Activated CD4-positive, alpha-beta T cell treated with anti-CD3 and anti-CD28 coated beads for 24 hours (primary cell): ENCODE data around the gene PADI4.
A peak's percentile ranks its signal among the peaks of the same experiment; 100 is the strongest.

Source experiments
- DNase-seq, 2 donors: peaks; one replicate each; pipeline ENCODE4 v3.0.0-alpha.2; 2020; ENCODE audit warnings: low read depth in 2 of 2

Gene PADI4, protein sequence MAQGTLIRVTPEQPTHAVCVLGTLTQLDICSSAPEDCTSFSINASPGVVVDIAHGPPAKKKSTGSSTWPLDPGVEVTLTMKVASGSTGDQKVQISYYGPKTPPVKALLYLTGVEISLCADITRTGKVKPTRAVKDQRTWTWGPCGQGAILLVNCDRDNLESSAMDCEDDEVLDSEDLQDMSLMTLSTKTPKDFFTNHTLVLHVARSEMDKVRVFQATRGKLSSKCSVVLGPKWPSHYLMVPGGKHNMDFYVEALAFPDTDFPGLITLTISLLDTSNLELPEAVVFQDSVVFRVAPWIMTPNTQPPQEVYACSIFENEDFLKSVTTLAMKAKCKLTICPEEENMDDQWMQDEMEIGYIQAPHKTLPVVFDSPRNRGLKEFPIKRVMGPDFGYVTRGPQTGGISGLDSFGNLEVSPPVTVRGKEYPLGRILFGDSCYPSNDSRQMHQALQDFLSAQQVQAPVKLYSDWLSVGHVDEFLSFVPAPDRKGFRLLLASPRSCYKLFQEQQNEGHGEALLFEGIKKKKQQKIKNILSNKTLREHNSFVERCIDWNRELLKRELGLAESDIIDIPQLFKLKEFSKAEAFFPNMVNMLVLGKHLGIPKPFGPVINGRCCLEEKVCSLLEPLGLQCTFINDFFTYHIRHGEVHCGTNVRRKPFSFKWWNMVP

DNA sequence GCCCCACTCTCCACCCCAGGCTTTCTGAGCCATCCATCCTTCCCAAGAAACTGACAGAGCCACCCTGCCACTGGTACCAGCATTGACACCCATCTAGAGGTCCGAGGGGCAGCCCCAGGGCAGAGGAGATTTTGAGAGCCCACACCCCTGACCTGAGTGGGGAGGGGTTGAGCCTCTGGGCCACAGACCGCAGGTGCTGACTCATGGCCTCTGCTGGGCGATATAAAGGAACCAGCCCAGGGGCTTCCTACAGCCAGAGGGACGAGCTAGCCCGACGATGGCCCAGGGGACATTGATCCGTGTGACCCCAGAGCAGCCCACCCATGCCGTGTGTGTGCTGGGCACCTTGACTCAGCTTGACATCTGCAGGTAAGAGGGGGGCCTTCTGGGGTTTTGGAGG, at the start of gene PADI4:
TSS of gene PADI4 (plus strand) at position 252 of the 400 bp plus-strand sequence. CDS start at position 278, 26 bp downstream.
- DNase-seq: no peak

DNA sequence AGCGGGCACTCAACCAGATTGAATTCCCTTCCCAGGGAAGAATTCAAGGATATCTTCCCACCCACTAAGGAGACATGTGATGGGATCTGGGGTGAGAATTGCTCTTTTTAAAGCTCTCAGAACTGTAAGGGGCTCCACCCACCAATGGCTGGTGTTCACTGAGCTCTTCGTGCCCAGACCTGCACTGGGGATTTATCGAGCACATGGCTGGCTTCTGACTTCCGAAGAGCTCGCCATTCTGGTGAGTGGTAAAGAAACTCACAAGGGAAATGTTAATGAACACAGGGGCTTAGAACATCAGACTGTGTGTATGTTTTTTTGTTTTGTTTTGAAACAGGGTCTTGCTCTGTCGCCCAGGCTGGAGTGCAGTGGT, 49.3 kb upstream of the PADI4 start:
- no peak for DNase-seq

DNA sequence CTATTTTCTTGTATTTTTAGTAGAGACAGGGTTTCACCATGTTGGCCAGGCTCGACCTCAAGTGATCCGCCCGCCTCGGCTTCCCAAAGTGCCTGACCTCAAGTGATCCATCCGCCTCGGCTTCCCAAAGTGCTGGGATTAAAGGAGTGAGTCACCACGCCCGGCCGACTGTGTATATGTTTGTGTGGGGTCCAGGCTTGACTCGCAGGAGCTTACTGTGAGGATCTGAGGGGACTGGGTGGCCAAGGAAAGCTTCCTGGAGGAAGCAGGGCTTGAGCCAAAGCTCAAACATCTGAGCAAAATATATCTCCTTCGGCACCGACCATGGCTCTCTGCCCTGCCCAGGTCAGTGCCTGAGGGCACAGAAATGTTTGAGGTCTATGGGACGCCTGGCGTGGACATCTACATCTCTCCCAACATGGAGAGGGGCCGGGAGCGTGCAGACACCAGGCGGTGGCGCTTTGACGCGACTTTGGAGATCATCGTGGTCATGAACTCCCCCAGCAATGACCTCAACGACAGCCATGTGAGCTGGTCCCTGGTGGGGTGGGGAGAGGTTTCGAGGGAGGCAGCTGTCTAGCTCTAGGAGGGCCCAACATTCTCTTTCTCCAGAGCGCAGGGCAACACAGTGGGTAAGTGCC, 48.6 kb upstream of the PADI4 start:
- DNase-seq: no peak

DNA sequence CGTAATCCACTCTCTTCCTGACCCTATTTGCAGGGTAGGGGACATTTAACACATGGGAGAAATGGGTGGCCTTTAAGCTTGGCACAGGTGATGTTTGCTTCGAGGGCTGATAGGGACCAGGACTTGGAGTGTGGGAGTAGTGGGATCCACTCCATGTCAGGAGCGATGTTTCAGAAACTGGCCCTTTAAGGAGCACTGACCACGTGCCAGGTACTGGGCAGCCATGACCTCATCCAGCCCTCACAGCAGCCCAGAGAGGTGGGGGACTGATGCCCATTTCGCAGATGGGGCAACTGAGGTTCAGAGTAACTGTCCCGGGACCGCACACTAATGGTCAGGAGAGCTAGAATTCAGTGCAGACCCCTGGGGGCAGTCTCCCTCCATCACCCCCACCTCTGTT, 47.7 kb upstream of the PADI4 start:
- no peak for DNase-seq

DNA sequence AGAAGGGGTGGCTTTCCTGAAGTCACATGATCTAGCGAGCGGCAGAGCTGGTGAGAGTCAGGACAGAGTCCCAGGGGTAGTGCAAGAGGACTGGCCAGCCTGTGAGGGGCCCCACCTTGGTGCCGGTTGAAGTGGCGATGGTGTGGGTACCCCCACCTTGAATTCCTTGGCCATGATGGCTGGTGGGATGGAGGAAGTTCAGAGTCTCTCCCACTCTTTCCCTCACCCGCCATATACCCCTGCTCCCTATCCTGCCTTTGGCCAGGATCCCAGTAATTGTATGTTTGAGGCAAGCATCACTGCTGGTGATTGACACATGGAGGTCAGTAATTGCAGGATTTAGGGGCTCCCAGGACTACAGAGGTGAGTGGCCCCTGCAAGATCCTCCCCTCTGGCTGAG, 47.3 kb upstream of the PADI4 start:
- DNase-seq: no peak

DNA sequence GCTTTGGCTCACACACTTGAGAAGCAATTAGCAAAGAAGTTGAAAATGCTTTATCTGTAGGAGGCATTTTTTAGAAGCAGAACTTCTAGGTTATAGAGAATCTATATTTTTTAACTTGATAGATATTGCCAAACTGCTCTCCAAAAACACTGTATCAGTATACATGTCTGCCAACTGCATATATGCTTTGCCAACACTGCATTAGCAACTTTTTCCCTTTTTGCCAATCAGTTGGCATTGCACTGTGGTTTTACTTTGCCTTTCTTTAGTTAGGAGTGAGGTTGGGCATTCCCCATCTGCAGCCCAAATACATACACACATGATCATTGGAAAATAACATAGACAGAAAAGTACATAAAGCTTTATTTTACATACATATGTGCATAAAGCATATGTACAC, 44.1 kb upstream of the PADI4 start:
- DNase-seq: no peak

DNA sequence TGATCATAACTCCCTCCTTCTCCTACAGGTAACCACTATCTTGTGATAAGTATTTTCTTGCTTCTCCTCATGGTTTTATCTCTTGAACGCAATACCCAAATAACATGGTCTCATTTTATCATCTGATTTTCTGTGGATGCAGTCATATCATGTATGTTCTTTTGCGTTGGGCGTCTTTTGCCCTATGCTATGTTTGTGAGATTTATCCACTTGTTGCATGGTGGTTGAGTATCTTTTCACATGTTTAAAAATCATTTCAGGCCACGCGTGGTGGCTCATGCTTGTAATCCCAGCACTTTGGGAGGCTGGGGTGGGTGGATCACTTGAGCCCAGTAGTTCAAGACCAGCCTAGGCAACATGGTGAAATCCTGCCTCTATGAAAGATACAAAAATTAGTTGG, 43.5 kb upstream of the PADI4 start:
- no peak for DNase-seq

DNA sequence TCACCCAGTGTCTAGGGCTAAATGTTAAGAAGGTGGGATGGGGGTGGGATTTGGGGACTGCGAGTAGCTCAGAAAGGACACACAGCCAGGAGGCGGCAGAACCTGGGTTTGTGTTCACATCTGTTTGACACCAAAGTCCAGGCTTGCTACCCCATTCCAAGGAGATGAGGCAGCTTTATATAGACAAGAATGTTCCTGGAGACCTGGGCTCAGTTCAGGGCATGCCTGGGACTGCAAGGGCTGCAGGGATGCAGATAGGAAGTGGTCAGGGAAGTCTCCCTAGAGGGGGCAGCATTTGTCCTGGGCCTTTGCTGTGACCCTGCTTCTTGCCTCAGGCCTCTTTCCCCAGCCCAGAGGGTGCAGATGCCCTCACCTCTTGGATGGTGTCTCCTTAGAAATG, 42.8 kb upstream of the PADI4 start:
- DNase-seq: no peak

DNA sequence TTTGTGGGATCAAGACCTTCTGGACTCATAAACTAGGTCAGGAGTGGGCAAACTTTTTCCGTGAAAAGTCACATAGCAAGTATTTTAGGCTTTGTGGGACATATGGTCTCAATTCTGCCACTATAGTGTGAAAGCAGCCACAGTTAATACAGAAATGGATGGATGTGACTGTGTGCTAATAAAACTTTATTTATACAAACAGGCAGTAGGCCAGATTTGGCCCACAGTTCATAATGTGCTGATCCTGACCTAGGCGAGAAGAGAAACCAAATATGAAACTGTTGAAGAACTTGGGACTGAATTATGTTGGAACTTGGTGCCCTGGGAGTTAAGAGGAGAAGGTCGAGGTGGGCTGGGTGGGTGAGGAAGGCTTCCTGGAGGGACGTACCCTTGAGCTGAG, 42.0 kb upstream of the PADI4 start:
- DNase-seq: no peak

DNA sequence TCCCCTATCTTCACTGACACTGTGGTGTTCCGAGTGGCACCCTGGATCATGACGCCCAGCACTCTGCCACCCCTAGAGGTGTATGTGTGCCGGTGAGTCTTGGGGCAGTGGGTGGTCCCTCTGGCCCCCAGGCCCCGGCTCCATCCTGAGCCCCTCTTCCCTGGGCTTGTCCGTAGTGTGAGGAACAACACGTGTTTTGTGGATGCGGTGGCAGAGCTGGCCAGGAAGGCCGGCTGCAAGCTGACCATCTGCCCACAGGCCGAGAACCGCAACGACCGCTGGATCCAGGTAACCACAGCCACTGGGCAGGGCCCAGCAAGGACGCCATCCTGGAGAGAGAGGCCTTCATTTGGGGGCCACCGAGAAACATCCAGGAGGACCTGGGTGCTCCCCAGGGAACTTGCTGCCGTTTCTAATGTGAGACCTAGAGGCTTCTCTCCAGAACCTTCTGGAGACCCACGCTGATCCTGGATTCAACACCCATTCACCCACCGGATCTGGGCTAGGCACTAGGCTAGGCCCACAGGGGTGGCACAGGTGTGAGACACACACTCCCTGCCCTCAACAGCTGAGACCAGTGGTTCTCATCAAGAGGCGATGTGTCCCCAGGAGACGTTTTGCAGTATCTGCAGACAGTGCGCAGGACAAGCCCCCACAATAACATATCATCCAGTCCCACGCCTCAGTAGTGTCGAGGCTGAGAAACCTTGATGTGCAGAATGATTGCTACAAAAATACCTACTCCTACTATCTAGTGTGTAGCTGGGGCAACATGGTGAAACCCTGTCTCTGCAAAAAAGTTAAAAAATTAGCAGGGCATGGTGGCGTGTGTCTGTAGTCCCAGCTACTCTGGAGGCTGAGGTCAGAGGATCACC, 36.9 kb upstream of the PADI4 start:
- no peak for DNase-seq

DNA sequence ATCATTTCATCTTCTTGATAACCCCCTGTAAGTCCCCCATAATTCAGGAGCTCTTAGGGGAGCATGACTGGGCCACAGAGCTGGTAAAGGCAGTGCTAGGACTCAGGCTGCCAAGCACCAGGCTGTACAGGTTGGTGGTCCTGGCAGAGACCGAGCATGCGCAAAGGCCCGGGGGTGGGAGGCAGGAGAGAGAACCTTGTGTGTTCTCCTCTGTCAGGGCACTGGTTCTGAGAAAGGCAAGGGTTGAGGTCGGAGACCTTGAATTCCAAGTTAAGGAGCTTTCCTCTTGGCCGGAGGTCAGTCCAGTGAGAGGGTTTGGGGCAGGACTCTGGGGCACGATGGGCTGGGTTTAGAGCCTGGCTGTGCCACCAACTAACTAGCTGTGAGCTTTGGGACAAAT, 35.9 kb upstream of the PADI4 start:
- no peak for DNase-seq

DNA sequence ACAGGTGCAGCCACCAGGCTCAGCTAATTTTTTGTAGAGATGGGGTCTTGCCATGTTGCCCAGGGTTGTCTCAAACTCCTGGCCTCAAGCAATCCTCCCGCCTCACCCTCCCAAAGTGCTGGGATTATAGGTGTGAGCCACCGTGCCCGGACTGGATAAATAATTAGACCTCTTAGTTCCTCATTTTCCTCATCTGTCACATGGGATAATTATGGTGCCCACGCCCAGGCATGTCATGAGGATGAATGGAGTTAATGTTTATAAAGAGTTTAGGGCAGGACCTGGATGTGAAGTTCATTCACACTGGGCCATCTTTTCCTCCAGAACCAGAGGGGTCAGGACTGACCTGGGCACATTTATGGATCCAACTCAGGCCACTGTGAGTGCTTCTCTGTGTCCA, 35.4 kb upstream of the PADI4 start:
- DNase-seq: no peak

DNA sequence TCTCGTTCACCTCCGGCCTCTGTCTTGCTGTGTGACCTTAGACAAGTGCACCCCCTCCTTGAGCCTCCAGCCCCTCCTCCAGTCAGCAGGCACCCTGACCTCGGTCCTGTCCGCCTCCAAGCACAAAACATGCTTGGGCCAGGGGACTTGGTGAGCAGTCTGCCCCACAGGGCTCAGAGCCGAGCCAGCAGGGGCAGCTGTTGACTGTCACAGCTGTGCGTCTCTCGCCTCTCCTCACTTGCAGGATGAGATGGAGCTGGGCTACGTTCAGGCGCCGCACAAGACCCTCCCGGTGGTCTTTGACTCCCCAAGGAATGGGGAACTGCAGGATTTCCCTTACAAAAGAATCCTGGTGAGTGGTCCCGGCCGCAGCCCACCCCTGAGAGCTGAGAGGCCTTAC, 34.9 kb upstream of the PADI4 start:
- no peak for DNase-seq

DNA sequence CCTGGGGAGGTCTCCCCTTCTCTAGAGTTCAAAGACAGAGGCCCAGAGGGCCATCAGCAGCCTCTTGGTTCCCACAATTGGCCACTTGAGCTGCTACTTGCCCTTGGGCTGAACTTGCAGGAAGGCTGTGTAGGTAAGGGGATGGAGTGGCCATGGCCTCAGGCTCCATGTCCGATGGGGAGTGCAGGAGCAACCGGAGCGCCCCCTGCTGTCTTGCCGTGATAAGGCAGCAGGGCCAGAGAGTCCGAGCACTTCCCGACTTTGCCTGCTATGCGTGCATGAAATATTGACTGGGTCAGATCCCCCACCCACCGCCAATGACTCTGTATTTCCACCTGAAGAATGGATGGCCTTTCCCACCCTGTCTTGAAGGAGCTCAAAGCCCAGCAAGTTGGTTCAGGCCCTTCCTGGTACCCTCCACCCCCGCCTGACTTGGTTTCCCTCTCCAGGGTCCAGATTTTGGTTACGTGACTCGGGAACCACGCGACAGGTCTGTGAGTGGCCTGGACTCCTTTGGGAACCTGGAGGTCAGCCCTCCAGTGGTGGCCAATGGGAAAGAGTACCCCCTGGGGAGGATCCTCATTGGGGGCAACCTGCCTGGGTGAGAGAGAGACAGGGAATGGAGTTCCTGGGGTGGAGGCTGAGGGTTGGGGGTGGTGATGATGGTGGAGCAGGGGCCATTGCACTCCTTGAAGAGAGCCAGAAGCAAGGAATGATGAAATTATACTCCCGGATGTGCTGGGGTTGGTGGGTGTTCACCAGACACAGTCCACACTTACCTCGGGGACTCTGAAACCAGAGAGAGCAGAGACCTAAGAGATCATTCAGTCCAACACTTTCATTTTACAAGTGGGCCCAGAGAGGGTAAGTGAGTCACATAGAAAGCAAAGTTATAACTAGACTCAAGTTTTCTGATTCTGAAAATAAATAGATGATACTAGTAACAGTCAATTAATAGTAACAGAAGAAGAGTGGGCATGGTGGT, 33.5 kb upstream of the PADI4 start:
- peak in 1 of 2 donors; percentile 39 for DNase-seq

DNA sequence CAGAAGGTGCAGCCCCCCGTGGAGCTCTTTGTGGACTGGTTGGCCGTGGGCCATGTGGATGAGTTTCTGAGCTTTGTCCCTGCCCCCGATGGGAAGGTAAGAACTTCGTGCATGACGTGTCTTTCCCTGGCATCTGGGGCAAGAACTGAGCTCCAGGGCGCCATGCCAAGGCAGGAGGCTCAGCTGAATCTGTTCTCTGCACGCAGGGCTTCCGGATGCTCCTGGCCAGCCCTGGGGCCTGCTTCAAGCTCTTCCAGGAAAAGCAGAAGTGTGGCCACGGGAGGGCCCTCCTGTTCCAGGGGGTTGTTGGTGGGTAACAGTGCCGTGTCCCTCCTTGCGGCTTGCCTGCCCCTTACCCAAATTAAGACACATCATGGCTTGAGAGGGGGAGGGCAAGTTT, 31.4 kb upstream of the PADI4 start:
- DNase-seq: no peak

DNA sequence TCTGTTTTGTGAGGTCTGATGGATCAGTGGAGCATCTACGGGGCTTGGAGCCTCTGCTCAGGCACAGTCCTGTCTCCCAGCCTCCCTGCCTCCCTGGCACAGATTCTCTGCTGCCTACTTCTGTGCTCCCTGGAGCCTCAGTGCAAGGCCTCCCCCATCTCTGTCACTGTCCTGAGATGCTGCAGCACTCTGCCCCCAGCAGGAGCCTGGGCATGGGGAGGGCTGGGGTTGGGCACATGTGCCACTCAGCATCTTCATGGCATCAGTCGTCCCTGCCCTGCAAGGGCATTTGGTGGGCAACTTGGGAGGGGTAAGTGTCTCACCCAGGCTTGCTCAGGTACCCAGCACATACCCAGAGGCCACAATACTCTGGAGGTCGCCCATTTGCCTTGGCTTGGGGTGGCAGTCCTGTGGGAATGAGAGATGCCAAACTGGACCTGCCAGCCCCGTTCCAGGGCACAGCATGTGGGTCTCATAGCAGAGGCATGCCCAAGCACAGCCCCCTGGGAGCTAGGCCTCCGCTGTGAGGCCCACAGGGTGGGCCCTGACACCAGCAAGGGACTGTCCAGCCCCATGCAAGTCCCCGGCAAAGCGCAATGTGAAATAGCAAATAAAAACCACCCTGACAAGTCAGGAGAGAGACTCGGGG, 30.4 kb upstream of the PADI4 start:
- DNase-seq: no peak

DNA sequence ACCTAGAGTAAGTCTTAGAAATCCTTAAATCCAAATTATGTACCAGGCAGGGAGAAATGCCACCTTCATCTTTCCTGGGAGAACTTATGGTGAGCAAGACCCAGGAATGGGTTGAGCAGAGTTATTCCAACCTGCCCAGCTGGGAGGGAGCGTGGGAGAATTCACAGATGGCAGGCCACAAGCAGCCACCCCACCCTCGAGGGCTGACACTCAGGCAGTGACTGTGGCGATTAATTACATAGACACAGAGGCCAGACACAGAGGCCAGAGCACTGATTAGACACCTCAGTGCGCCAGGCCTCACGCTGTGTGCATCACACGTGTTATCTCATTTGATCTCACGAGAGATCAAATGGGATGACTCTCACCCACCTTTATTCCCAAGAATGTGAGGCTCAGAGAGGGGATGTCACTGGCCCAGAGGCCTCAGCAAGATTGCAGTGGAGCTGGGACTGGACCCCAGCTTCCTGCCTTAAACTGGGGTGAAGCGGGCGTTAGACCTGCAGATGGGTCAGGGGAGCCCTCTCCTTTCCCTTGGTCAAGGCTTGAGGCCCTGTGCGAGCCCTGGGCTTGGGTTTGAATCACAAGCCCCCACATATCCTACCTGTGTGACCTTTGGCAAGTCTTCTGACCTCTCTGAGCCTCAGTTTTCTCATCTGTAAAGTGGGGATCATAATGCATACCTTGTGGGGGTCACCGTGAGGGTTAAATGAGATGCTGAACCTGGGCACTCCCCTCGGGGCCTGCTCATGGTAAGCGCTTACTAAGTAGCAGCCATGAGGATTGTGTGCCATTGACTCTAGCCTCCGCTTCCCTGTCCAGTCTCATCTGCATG, 28.8 kb upstream of the PADI4 start:
- DNase-seq: no peak

DNA sequence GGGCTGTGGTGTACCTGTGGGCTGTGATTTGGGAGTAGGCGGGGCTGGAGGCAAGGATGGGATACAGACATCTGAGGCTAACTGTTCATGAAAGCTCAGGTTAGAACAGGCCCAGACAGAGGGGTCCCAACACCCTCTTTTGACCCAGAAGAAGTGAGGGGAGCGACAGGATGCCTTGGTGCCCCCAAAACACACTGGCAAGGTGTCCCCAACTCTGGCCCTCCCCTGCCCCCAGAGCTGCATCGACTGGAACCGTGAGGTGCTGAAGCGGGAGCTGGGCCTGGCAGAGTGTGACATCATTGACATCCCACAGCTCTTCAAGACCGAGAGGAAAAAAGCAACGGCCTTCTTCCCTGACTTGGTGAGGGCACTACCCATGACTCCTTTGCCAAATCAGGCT, 27.6 kb upstream of the PADI4 start:
- no peak for DNase-seq

DNA sequence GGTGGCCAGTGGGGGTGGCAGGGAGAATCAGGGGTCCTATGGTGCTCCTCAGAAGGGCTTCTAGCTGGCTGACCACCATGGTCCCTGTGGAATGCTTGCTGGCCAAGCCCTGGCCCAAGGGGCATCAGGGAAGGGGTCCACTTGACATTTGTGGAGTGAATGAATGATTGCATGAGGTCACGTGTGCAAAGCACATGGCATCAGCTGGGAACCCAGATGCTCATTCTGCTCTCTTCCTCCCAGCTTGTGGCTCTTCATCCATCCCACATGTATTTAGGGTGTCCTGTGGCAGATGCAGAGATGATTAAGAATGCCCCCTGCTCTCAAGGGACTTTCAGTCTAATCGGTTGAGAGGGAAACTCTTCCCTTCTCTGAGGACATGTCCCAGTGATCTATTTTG, 27.1 kb upstream of the PADI4 start:
- DNase-seq: no peak
